GM12873 (cell line): ENCODE data around the gene CLDN20.

ENCODE experiments used
- CTCF ChIP-seq: IDR thresholded peaks from 2 replicates; pipeline ENCODE4 v1.5.1; 2012; ENCODE audit warnings: low read depth, mild to moderate bottlenecking, moderate library complexity, low read length, control low read depth; ENCODE audit not compliant: insufficient read depth; ENCODE audit errors: missing control alignments

Gene CLDN20

GRCh38 chr6:155223646-155224451, 40.0 kb upstream of the CLDN20 start:
- TF ChIP-seq CTCF: no peak

- no peak for TF ChIP-seq CTCF
Measured at GRCh38 chr6:155224618-155225017, 39.2 kb upstream of the CLDN20 start.

- no peak for TF ChIP-seq CTCF
Measured at GRCh38 chr6:155227046-155227445, 36.8 kb upstream of the CLDN20 start.

GRCh38 chr6:155228546-155229166, 35.2 kb upstream of the CLDN20 start:
- no peak for TF ChIP-seq CTCF

- TF ChIP-seq CTCF: no peak
Measured at GRCh38 chr6:155232848-155233247, 31.0 kb upstream of the CLDN20 start.

GRCh38 chr6:155234167-155234566, 29.6 kb upstream of the CLDN20 start:
- TF ChIP-seq CTCF: no peak

GRCh38 chr6:155234687-155235086, 29.1 kb upstream of the CLDN20 start:
- no peak for TF ChIP-seq CTCF
